ENCODE data around the gene COMTD1. TPM values are rescaled to one million over a fixed set of nuclear protein-coding genes. Genes with fewer than 3 reads are reported as not detected.

Gene COMTD1
- total RNA-seq, 5 donors from 2014 or later (not counting 1 experiment from before 2014, with no cell fraction given): 11.2 to 39.0 (median 33.8) TPM

DNA sequence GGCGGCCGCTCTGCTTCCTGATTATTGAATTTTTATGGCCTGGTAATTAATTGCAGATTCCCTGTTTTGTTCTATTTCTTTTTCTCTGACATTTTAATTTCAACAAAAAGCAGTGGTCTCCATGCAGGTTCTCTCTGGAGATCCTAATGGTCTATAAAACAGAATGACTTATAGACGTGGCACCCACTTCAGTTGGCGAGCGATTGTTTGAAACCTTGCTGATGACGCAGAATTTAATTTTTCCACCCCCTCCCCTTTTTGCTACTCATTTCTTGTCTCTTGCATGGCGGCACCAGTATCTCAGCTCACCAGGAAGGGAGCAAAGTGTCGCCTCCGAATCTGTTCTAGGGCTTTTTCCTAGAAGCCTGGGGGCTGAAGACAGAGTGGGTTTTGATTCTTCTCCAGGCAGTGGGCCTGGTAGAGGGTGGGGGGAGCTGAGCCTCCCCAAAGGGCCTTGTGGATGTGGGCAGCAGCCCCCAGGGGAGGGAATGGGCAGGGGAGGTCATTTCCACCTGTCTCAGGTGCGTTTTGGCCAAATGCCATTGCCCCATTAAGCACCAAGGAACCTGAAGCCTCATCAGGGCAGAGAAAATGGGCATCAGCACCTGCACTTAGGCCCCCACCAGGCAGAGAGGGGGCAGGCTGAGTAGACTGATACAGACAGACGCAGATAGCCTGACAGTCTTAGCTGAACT lies 3.5 kb upstream of the COMTD1 start:
- Mint-ChIP-seq H3K4me1 (peaks cover 5 to 11% (median 6%) of the 10 kb centered on the region in 3 donors), H3K4me3 (no peak overlapping the region), H3K9me3 (no peaks in the 10 kb centered on the region), H3K27me3 (no peaks in the 10 kb centered on the region), H3K36me3 (no peaks in the 10 kb centered on the region), H3K27ac (peak overlapping the region in 1 of 2 donors; percentile 47)
- Histone ChIP-seq H3K4me3 (ENCODE audit: control insufficient read depth in 1 of 2, extremely low read depth in 1 of 2, low read length in 1 of 2) (no peak overlapping the region), H3K9me3 (no peaks in the 10 kb centered on the region), H3K27ac (ENCODE audit: low read length) (no peak overlapping the region), H3K27me3 (replicated peaks in 1 of 2; ENCODE audit: control insufficient read depth in 2 of 2, extremely low read depth in 1 of 2, insufficient read depth in 2 of 2, low read length in 1 of 2) (no peaks in the 10 kb centered on the region), H3K4me1 (ENCODE audit: control insufficient read depth in 1 of 2, extremely low read depth in 1 of 2, insufficient read depth in 2 of 2, low read length in 2 of 2) (peaks cover 0 to 15% of the 10 kb centered on the region in 2 experiments), H3K36me3 (ENCODE audit: control insufficient read depth in 2 of 2, extremely low read depth in 1 of 2, insufficient read depth in 1 of 2, low read length in 1 of 2) (no peaks in the 10 kb centered on the region)
- DNase-seq: no peak
- ChIA-PET CTCF (no interaction called here), POLR2A (no interaction called here)
- ATAC-seq (replicated peaks in 1 of 4): no peak
- 81% methylated on average over 7 of the region's 11 CpGs for WGBS (ENCODE audit: insufficient coverage)

DNA sequence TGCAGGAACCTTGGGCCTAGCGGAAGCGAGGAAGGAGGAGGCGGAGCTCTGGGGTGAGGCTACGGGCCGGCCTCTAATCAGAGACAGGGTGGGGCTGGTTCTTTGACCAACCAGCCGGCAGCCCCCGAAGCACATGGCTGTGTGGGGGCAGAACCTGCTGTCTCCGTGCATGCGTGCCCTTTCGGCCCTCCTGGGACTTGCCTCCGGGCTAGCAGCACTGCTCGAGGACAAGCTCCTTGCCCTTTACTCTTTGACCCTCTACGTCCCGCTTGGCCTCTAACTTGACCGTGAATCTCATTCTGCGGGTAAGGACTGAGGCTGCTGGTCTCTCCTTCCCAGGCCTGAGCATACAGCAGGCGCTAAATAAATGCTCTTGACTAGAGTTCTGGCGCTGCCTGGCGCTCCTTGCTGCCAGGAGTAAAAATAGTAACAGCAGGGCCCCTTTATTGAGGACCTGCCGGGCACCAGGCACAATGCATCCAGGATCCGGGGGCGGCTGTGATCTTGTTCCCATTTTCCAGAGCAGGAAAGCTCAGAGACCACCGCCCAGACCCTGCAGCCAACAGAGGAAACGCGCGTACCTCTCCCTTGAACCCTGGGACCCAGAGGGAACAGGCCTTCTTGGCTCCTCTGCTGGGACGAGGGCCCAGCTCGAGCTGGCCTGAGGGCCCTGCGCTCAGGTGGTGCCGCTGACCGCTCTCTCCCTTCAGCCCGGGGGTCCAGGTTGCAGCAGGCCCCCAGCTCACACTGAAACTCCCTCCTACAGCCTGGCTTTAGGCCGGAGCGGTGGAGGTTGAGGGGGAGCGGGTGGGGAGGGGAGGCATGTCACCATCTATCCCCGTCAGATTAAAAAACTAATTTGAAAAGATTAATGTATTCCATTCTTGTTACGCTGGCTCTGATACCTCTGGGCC lies 2.7 kb upstream of the COMTD1 start:
- Histone ChIP-seq H3K9me3 (no peaks in the 10 kb centered on the region), H3K4me3 (ENCODE audit: control insufficient read depth in 1 of 2, extremely low read depth in 1 of 2, low read length in 1 of 2) (no peak overlapping the region), H3K36me3 (ENCODE audit: control insufficient read depth in 2 of 2, extremely low read depth in 1 of 2, insufficient read depth in 1 of 2, low read length in 1 of 2) (no peaks in the 10 kb centered on the region), H3K4me1 (ENCODE audit: control insufficient read depth in 1 of 2, extremely low read depth in 1 of 2, insufficient read depth in 2 of 2, low read length in 2 of 2) (peaks cover 0 to 22% of the 10 kb centered on the region in 2 experiments), H3K27me3 (replicated peaks in 1 of 2; ENCODE audit: control insufficient read depth in 2 of 2, extremely low read depth in 1 of 2, insufficient read depth in 2 of 2, low read length in 1 of 2) (no peaks in the 10 kb centered on the region), H3K27ac (ENCODE audit: low read length) (no peak overlapping the region)
- WGBS (ENCODE audit: insufficient coverage): 94% methylated on average over 29 of the region's 37 CpGs
- Mint-ChIP-seq H3K4me1 (peaks cover 9 to 14% (median 10%) of the 10 kb centered on the region in 3 donors), H3K36me3 (no peaks in the 10 kb centered on the region), H3K4me3 (no peak overlapping the region), H3K27me3 (no peaks in the 10 kb centered on the region), H3K9me3 (no peaks in the 10 kb centered on the region), H3K27ac (peak overlapping the region in 1 of 2 donors; percentile 47)
- CTCF ChIA-PET: interaction anchor here (0.6 to 3.5 kb wide), 6 partner anchors 16 to 973 kb away, joined by 3 to 54 read pairs (median 6); no protein-coding TSS in a partner anchor
- ATAC-seq (replicated peaks in 1 of 4) (no peak), DNase-seq (no peak)
- POLR2A ChIA-PET: no interaction called here

DNA sequence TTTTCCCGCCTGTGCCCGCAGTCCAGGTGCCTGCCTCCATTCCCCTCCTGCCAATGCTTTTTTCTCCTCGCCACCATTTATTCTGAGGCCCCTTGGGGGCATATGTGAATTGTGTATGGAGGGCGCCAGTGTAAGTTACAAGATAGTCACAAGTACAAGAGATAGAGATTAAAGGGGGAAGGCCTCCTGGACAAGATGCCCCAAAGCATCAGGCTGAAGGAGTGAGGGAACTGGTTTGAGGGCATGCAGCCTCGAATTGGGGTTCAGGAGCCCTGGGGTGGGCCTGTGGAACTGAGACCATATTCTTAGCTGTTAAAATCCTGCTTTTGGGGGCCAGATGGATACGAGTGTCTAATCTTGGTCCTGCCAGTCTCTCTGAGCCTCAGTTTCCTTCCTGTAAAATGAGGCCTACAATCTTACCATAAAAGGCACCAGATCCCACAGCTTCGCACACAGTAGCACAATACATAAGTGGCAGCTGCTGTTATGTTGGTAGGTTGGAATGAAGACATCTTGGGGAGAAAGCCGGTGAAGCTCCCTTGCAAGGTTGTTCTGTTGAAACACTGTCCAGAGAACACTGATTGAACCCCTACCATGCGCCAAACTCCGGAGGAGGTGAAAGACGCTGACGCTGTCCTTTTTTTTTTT lies 545 bp upstream of the COMTD1 start:
- peaks cover 8% of the 10 kb centered on the region for H3K36me3 Mint-ChIP-seq
- ChIA-PET CTCF (interaction anchor here (0.5 to 3.5 kb wide), 21 partner anchors 11 to 1085 kb away, joined by 3 to 54 read pairs (median 4); partner anchors contain the start of genes ADK (in 1 of the 2) and VDAC2 (in 1 of the 2)), POLR2A (interaction anchor here (0.6 to 0.8 kb wide), 3 partner anchors 10 to 1280 kb away, joined by 3 read pairs; no protein-coding TSS in a partner anchor)
- peak overlapping the region in 1 of 2 donors; percentile 82 for H3K4me3 ChIP-seq (ENCODE audit: control insufficient read depth in 1 of 2, extremely low read depth in 1 of 2, low read length in 1 of 2)
- WGBS (ENCODE audit: insufficient coverage): 66% methylated on average over 6 of the region's 12 CpGs
- peaks cover 0 to 24% of the 10 kb centered on the region in 2 experiments for H3K4me1 ChIP-seq (ENCODE audit: control insufficient read depth in 1 of 2, extremely low read depth in 1 of 2, insufficient read depth in 2 of 2, low read length in 2 of 2)
- H3K27ac ChIP-seq (ENCODE audit: low read length): peak overlapping the region; percentile 63
- H3K4me3 Mint-ChIP-seq: peak overlapping the region; percentile 72 to 78 (median 72)
- H3K36me3 ChIP-seq (ENCODE audit: control insufficient read depth in 2 of 2, extremely low read depth in 1 of 2, insufficient read depth in 1 of 2, low read length in 1 of 2): peaks cover 0 to 10% of the 10 kb centered on the region in 2 donors
- peaks cover 11 to 24% (median 12%) of the 10 kb centered on the region in 3 donors for H3K4me1 Mint-ChIP-seq
- peak overlapping the region; percentile 86 to 99 for H3K27ac Mint-ChIP-seq
- H3K9me3 ChIP-seq: no peaks in the 10 kb centered on the region
- no peak for ATAC-seq (replicated peaks in 1 of 4)
- H3K27me3 Mint-ChIP-seq: no peaks in the 10 kb centered on the region
- DNase-seq: no peak
- no peaks in the 10 kb centered on the region for H3K27me3 ChIP-seq (replicated peaks in 1 of 2; ENCODE audit: control insufficient read depth in 2 of 2, extremely low read depth in 1 of 2, insufficient read depth in 2 of 2, low read length in 1 of 2)
- no peaks in the 10 kb centered on the region for H3K9me3 Mint-ChIP-seq

DNA sequence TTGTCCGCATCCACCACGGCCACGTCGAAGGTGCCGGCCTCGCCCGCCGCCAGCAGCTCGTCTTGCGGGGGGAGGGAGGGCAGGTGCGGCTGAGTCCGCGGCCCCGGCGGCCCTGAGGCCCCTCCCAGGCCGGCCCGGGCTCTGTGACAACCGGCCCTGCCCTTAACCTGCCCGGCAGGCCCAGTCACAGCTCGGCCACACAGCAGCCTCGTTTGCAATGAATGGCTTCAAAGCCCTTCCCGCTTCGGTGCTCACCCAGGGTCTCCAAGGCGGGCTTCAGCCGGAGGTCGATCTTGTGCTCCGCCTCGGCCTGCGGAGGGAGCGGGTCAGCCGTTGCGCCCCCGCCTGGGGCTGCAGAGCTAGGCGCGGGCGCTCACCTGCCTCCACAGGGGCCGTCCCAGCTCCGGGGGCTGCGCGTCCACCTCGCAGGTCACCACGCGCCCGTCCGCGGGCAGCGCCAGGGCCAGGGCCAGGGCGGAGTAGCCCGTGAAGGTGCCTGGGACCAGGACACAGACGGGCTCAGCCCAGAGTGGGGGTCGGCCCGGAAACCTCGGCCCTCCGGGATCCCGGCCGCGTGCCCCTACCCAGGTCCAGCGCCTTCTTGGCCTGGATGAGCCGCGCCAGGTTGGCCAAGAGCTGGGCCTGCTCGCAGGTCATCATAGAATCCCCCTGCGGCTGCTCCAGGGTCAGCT lies 928 bp downstream of the COMTD1 start:
- POLR2A ChIA-PET: interaction anchor here (0.6 to 2.8 kb wide), 2 partner anchors 24 to 26 kb away, joined by 7 to 9 read pairs; partner anchors contain the start of gene VDAC2 (in 1 of the 2)
- under 1% methylated on average over 62 of the region's 62 CpGs for WGBS (ENCODE audit: insufficient coverage)
- DNase-seq: peak in 6 of 35 experiments; percentile 2 to 17 (median 12)

DNA sequence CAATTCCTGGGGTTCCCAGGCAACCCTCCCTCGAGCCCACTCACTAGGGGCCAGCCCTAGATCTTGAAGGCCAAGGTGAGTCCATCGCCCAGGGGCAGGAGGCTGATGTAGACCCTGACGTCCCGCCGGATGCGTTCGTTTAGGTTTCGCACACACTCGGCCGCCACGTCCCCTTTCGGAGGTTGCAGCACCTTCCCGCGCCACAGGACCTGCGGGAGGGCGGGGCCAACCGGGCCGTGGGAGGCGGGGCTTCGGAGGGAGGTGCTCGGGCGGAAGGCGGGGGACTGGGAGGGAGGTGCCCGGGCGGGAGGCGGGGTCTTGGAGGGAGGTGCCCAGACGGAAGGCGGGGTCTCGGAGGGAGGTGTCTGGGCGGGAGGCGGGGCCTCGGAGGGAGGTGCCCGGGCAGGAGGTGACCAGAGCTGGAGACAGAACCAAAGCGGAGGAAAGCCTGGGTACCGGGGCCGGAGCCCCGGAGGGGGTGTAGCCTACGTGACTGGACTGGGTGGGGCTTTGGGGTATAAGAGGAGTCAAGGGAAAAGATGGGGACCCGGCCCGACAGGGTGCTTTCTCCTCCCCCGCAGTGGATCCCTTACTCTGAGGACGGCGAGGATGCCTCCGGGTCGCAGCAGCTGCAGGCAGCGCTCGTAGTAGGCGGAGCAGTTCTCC lies 1.6 kb downstream of the COMTD1 start:
- DNase-seq (peak; percentile 89 to 99 (median 97)), ATAC-seq (replicated peaks in 1 of 4) (peak; percentile 74 to 85 (median 76))
- no peaks in the 10 kb centered on the region for H3K27me3 Mint-ChIP-seq

More for the DNA sequence above, 928 bp downstream of the COMTD1 start:
- H3K9me3 ChIP-seq: no peaks in the 10 kb centered on the region
- CTCF ChIA-PET: interaction anchor here (0.6 to 3.5 kb wide), 10 partner anchors 10 to 191 kb away, joined by 3 to 54 read pairs (median 4); partner anchors contain the start of gene VDAC2 (in 1 of the 2)
- no peaks in the 10 kb centered on the region for H3K27me3 ChIP-seq (replicated peaks in 1 of 2; ENCODE audit: control insufficient read depth in 2 of 2, extremely low read depth in 1 of 2, insufficient read depth in 2 of 2, low read length in 1 of 2)
- no peaks in the 10 kb centered on the region for H3K9me3 Mint-ChIP-seq
- no peak overlapping the region for H3K27ac Mint-ChIP-seq
- H3K27me3 Mint-ChIP-seq: no peaks in the 10 kb centered on the region
- ATAC-seq (replicated peaks in 1 of 4): peak; percentile 1 to 4 (median 3)
- peaks cover 0 to 19% of the 10 kb centered on the region in 2 donors for H3K36me3 ChIP-seq (ENCODE audit: control insufficient read depth in 2 of 2, extremely low read depth in 1 of 2, insufficient read depth in 1 of 2, low read length in 1 of 2)
- H3K36me3 Mint-ChIP-seq: peaks cover 16% of the 10 kb centered on the region
- H3K4me1 ChIP-seq (ENCODE audit: control insufficient read depth in 1 of 2, extremely low read depth in 1 of 2, insufficient read depth in 2 of 2, low read length in 2 of 2): peaks cover 0 to 28% of the 10 kb centered on the region in 2 experiments
- peak overlapping the region; percentile 57 for H3K27ac ChIP-seq (ENCODE audit: low read length)
- peak overlapping the region; percentile 79 to 82 for H3K4me3 ChIP-seq (ENCODE audit: control insufficient read depth in 1 of 2, extremely low read depth in 1 of 2, low read length in 1 of 2)
- peak overlapping the region; percentile 72 to 83 (median 79) for H3K4me3 Mint-ChIP-seq
- H3K4me1 Mint-ChIP-seq: peaks cover 18 to 32% (median 20%) of the 10 kb centered on the region in 3 donors

More for the DNA sequence above, 1.6 kb downstream of the COMTD1 start:
- Mint-ChIP-seq H3K4me1 (peaks cover 20 to 35% (median 22%) of the 10 kb centered on the region in 3 donors), H3K4me3 (peak overlapping the region; percentile 72 to 83 (median 79)), H3K9me3 (no peaks in the 10 kb centered on the region), H3K27ac (peak overlapping the region; percentile 81 to 86), H3K36me3 (peaks cover 21% of the 10 kb centered on the region)
- H3K4me3 ChIP-seq (ENCODE audit: control insufficient read depth in 1 of 2, extremely low read depth in 1 of 2, low read length in 1 of 2): peak overlapping the region; percentile 79 to 82
- ChIA-PET POLR2A (interaction anchor here (0.6 to 2.8 kb wide), 3 partner anchors 24 to 981 kb away, joined by 3 to 9 read pairs (median 7); partner anchors contain the start of gene VDAC2 (in 1 of the 2)), CTCF (interaction anchor here (0.6 to 1.5 kb wide), 4 partner anchors 15 to 191 kb away, joined by 3 to 7 read pairs (median 4); no protein-coding TSS in a partner anchor)
- H3K9me3 ChIP-seq: no peaks in the 10 kb centered on the region
- H3K4me1 ChIP-seq (ENCODE audit: control insufficient read depth in 1 of 2, extremely low read depth in 1 of 2, insufficient read depth in 2 of 2, low read length in 2 of 2): peaks cover 0 to 28% of the 10 kb centered on the region in 2 experiments
- WGBS (ENCODE audit: insufficient coverage): 1% methylated on average over 37 of the region's 48 CpGs
- peak overlapping the region; percentile 85 for H3K27ac ChIP-seq (ENCODE audit: low read length)
- H3K27me3 ChIP-seq (replicated peaks in 1 of 2; ENCODE audit: control insufficient read depth in 2 of 2, extremely low read depth in 1 of 2, insufficient read depth in 2 of 2, low read length in 1 of 2): no peaks in the 10 kb centered on the region
- H3K36me3 ChIP-seq (ENCODE audit: control insufficient read depth in 2 of 2, extremely low read depth in 1 of 2, insufficient read depth in 1 of 2, low read length in 1 of 2): peaks cover 0 to 23% of the 10 kb centered on the region in 2 donors

Data from T-cell (primary cell).